Activated CD4-positive, alpha-beta memory T cell treated with anti-CD3 and anti-CD28 coated beads for 36 hours (primary cell): ENCODE results near the gene SLC1A5. TPM values are rescaled to one million over a fixed set of nuclear protein-coding genes. Genes with fewer than 3 reads are reported as not detected.
"Not testable (repeated sequence)": the region's sequence is repeated elsewhere in the genome, so short reads cannot be mapped to it uniquely, and the experiment has no call there.

Experiments used
- CTCF ChIA-PET: fragments of 350-600 bp; sonication (Branson Sonifier 250); formaldehyde crosslinking; loops from one replicate; lab custom pipeline; 2021; ENCODE audit warnings: antibody characterized with exemption, inconsistent platforms; lab: Charles Lee
- POLR2A ChIA-PET: fragments of 350-600 bp; sonication (Branson Sonifier 250); formaldehyde crosslinking; loops from one replicate; lab custom pipeline; 2021; ENCODE audit warnings: antibody characterized with exemption; lab: Charles Lee
- DNase-seq: peaks from one replicate; pipeline ENCODE4 v3.0.0-alpha.2; 2020
- H3K27ac Mint-ChIP-seq: one replicate; pipeline ENCODE4 v1.8.0; 2021; ENCODE audit warnings: mixed read lengths
- H3K27me3 Mint-ChIP-seq: one replicate; pipeline ENCODE4 v1.8.0; 2021; ENCODE audit warnings: mixed read lengths
- H3K36me3 Mint-ChIP-seq: one replicate; pipeline ENCODE4 v1.8.0; 2021; ENCODE audit warnings: mixed read lengths
- H3K4me1 Mint-ChIP-seq: one replicate; pipeline ENCODE4 v1.8.0; 2021; ENCODE audit warnings: low read depth, mixed read lengths
- H3K4me3 Mint-ChIP-seq: one replicate; pipeline ENCODE4 v1.8.0; 2021; ENCODE audit warnings: mild to moderate bottlenecking, mixed read lengths
- H3K9me3 Mint-ChIP-seq: one replicate; pipeline ENCODE4 v1.8.0; 2021; ENCODE audit warnings: mixed read lengths
- intact Hi-C: fragments of 100-400 bp; cut with micrococcal nuclease; formaldehyde crosslinking; loops from one replicate; pipeline ENCODE4 v1.15.1; 2023
- total RNA-seq, 2 experiments: library from RNA; stranded (reverse); gene quantifications; one replicate each; pipeline ENCODE4 v1.2.3, GENCODE V29; 2021

The SLC1A5 gene
- total RNA-seq, 2 experiments from 2014 or later: 202 to 205 TPM

DNA sequence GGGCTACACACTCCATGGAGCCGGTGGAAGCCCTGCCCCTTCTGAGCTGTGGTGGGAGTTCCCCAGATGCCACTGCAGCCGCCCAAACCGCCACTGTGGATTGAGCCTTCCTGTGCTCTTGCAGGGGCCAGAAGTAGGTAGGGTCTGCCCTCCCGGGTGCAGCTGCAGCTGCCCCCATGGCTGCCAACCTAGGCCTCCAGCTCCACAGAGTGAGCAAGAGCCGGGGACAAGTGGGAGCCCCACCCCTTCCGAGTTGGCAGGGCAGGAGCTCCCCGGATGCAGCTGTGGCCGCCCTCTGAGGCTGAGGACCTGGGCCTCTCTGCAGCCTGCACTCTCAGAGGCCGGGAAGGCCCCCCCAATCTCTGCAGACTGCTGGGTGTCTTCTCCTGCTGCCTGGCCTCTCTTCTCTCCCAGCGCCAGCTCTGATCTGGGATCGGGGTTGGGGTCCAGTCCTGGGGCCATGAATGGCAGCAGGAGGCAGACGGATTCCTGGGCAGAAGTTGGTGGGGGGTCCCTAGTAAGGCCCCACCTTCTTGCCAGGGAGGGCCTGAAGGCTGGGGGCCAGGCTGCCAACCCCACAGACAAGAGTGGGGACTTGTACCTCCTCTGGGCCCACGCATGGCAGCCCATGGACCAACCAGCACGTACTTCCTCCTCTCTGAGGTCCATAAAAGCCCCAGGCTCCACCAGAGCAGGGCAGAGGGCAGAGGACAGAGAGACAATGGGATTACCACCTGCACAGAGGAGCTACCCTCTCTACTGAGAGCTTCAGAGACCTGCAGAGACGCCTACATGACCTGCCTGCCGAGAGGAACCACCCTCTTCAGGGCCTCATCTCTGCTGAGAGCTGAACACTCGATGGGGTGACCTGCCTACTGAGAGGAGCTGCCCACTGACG, 33.4 kb upstream of the SLC1A5 start:
- Mint-ChIP-seq H3K9me3 (no peaks in the 10 kb centered on the region), H3K4me1 (peaks cover 33% of the 10 kb centered on the region), H3K4me3 (peak overlapping the region; percentile 26)

GRCh38 chr19:46818812-46819211, 30.4 kb upstream of the SLC1A5 start:
- no peaks in the 10 kb centered on the region for H3K9me3 Mint-ChIP-seq
- H3K27ac Mint-ChIP-seq: no peak overlapping the region
- peak; percentile 49 for DNase-seq
- intact Hi-C loops: no loop called here
- POLR2A ChIA-PET: no interaction called here
- no peak overlapping the region for H3K4me3 Mint-ChIP-seq
- H3K36me3 Mint-ChIP-seq: no peaks in the 10 kb centered on the region
- CTCF ChIA-PET: interaction anchor here (4.0 kb wide), 1 partner anchor 22 kb away, joined by 23 read pairs; no protein-coding TSS in a partner anchor
- H3K4me1 Mint-ChIP-seq: peaks cover 30% of the 10 kb centered on the region
- no peaks in the 10 kb centered on the region for H3K27me3 Mint-ChIP-seq

More for the DNA sequence above, 33.4 kb upstream of the SLC1A5 start:
- POLR2A ChIA-PET: interaction anchor here (0.5 to 2.4 kb wide), 3 partner anchors 33 to 1026 kb away, joined by 3 to 18 read pairs (median 15); partner anchors contain the start of gene SLC1A5
- CTCF ChIA-PET: interaction anchor here (0.6 to 4.0 kb wide), 11 partner anchors 10 to 292 kb away, joined by 3 to 23 read pairs (median 3); partner anchors contain the start of gene FKRP
- peak; percentile 81 for DNase-seq
- H3K27me3 Mint-ChIP-seq: no peaks in the 10 kb centered on the region
- intact Hi-C loops: loop anchor here (1.0 to 5.0 kb wide), 2 partner anchors 35 to 64 kb away; no protein-coding TSS in a partner anchor
- no peaks in the 10 kb centered on the region for H3K36me3 Mint-ChIP-seq
- H3K27ac Mint-ChIP-seq: peak overlapping the region; percentile 65

DNA sequence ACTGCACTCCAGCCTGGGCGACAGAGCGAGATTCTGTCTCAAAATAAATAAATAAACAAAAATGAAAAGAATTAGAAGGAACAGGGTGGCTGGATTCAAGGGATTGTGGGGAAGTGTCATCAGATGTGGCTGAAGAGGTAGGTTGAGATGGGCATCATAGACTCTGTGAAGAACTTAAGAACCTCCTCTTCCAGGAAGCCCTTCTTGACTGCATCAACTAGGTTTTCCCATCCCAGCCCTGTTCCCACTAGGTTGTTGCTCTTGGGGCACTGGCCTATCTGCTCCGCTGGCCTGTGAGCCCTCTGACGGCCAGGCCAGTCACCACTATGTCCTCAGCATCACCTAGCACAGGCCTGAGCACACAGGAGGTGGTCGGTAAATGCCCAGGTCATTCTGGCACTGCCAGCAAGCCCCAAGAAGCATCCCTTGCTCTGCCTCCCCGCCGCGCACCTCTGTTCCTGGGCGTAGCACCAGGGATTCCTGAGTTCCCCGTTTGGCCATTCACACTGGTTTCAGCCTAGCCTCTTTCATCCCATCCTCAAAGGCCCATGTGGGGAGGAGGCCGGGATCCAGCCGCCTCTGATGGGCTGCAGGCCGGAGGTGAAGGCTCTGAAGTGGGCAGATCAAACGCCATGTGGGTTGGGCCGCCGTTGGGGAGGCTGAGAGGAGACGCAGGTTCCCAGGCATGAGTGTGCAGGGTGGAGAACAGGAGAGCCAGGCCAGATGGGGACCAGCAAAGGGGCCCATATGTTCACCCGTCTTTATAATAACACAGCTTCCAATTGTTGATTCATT, 27.6 kb upstream of the SLC1A5 start:
- Mint-ChIP-seq H3K9me3 (no peaks in the 10 kb centered on the region), H3K27ac (no peak overlapping the region), H3K36me3 (no peaks in the 10 kb centered on the region), H3K27me3 (peaks cover 2% of the 10 kb centered on the region), H3K4me3 (no peak overlapping the region), H3K4me1 (peaks cover 17% of the 10 kb centered on the region)
- DNase-seq: no peak
- CTCF ChIA-PET: no interaction called here
- intact Hi-C loops: no loop called here
- POLR2A ChIA-PET: no interaction called here

DNA sequence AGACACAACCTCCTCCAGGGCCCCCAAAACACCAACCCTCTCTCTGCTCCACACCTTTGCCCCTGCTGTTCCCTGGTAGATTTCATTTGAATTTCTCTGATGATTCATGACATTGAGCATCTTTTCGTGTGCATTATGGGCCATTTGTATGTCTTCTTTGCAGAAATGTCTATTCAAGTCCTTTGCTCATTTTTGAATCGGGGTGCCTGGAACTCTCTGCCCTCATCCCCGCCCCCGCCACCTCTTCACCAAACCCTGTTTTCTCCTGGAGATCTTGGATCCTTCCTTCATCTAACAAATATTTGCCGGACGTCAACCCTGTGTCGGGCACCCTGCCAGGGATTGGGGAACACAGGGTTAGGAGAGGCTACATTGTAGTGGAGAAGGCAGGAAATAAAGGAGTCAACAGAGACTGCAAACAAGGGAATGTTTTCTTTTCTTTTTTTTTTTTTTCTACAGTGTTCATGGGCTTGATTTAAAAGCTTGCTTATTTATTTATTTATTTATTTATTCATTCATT, 25.5 kb upstream of the SLC1A5 start:
- H3K9me3 Mint-ChIP-seq: no peaks in the 10 kb centered on the region
- no peak for DNase-seq

DNA sequence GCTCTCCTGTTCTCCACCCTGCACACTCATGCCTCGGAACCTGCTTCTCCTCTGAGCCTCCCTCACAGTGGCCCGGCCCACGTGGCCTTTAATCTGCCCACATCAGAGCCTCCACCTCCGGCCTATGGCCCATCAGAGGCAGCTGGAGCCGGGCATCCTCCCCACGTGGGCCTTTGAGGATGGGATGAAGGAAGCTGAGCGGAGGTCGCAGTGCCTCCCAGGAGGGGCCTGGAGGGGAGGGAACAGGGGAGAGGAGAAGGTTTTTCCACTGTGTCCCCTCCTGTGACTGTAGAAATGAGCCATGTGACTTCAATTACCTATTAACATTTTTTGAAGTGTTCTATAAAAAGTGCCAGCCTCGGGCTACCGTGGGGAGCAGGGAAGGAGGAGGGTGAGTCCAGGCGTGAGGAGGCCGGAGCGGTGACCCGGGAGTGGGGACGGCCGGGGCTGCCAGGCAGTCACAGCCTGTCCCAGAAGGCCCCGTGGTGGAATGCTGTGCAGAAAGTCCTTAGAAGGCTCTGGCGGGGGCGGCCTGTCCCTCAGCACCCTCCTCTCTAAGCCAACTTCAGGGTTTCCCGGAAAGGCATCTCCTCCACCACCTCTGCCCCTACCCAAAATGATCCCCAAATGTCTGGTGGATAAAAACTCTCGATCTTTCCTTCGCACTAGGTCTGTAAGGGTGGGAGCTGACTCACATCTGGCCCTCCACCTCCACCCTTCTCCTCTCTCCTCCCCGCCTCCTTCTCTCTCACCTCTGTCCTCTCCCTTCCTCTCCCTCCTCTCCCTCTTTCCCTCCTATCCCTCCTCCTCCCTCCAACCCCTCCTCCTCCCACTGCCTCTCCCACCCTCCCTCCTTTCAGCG, 24.8 kb upstream of the SLC1A5 start:
- Mint-ChIP-seq H3K36me3 (no peaks in the 10 kb centered on the region), H3K4me1 (no peaks in the 10 kb centered on the region), H3K27me3 (peaks cover 2% of the 10 kb centered on the region), H3K9me3 (no peaks in the 10 kb centered on the region), H3K27ac (no peak overlapping the region), H3K4me3 (no peak overlapping the region)
- CTCF ChIA-PET: no interaction called here
- intact Hi-C loops: no loop called here
- DNase-seq: no peak
- POLR2A ChIA-PET: no interaction called here

More for the DNA sequence above, 25.5 kb upstream of the SLC1A5 start:
- POLR2A ChIA-PET: no interaction called here
- no peak overlapping the region for H3K27ac Mint-ChIP-seq
- peaks cover under 1% of the 10 kb centered on the region for H3K4me1 Mint-ChIP-seq
- intact Hi-C loops: no loop called here
- no peak overlapping the region for H3K4me3 Mint-ChIP-seq
- peaks cover 2% of the 10 kb centered on the region for H3K27me3 Mint-ChIP-seq
- H3K36me3 Mint-ChIP-seq: no peaks in the 10 kb centered on the region
- CTCF ChIA-PET: interaction anchor here (1.6 kb wide), 2 partner anchors 27 to 47 kb away, joined by 4 to 7 read pairs; no protein-coding TSS in a partner anchor

DNA sequence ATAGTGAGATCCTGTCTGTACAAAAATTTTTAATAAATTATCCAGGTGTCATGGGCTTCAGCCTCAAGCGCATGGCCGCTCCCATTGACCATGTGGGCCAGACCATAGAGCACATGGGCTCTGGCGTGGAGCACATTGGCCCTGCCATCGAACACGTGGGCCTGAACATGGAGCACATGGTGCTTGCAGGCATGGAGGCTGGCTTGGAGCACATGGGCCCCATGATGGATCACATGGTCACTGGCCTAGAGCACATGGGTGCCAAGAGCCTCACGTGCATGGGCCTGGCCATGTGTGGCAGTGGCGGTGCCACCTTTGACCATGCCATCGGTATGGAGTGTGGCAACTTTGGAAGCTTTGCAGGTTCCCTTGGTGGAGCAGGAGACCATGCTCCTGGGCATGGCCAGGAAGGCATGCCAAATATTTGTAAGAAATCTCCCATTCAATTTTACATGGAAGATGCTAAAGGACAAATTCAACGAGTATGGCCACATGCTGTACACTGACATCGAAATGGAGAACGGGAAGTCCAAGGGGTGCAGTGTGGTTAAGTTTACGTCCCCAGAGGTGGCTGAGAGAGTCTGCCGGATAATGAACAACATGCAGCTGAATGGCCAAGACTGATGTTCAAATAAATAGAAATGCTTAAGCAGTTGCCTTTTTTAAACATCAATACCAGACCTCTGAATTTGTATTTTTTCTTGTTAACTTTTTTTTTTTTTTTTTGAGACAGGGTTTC, 21.3 kb upstream of the SLC1A5 start:
- no peak overlapping the region for H3K27ac Mint-ChIP-seq
- POLR2A ChIA-PET: interaction anchor here (0.5 kb wide), 1 partner anchor 19 kb away, joined by 4 read pairs; no protein-coding TSS in a partner anchor
- no peak overlapping the region for H3K4me3 Mint-ChIP-seq
- intact Hi-C loops: no loop called here
- no peak for DNase-seq
- H3K9me3 Mint-ChIP-seq: no peaks in the 10 kb centered on the region
- no peaks in the 10 kb centered on the region for H3K36me3 Mint-ChIP-seq
- H3K4me1 Mint-ChIP-seq: no peaks in the 10 kb centered on the region
- peaks cover 2% of the 10 kb centered on the region for H3K27me3 Mint-ChIP-seq
- CTCF ChIA-PET: no interaction called here

- ChIA-PET POLR2A (no interaction called here), CTCF (no interaction called here)
- DNase-seq: no peak
- Mint-ChIP-seq H3K4me3 (no peak overlapping the region), H3K27me3 (no peaks in the 10 kb centered on the region), H3K4me1 (no peaks in the 10 kb centered on the region), H3K27ac (no peak overlapping the region), H3K9me3 (no peaks in the 10 kb centered on the region), H3K36me3 (no peaks in the 10 kb centered on the region)
- intact Hi-C loops: no loop called here
Observed at GRCh38 chr19:46806656-46807055, 18.3 kb upstream of the SLC1A5 start.

DNA sequence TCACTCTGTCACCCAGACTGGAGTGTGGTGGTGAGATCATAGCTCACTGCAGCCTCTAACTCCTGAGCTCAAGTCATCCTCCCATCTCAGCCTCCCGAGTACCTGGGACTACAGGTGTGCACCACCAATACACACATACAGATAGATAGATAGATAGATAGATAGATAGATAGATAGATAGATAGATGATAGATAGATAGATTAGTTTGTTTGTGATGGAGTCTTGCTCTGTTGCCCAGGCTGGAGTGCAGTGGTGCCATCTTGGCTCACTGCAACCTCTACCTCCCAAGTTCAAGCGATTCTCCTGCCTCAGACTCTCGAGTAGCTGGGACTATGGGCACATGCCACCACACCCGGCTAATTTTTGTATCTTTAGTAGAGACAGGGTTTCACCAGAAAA, 16.0 kb upstream of the SLC1A5 start:
- H3K4me1 Mint-ChIP-seq, H3K27ac Mint-ChIP-seq, DNase-seq, intact Hi-C loops, H3K36me3 Mint-ChIP-seq, H3K4me3 Mint-ChIP-seq, POLR2A ChIA-PET, H3K9me3 Mint-ChIP-seq, H3K27me3 Mint-ChIP-seq: not testable (repeated sequence)
- CTCF ChIA-PET: interaction anchor here (0.6 to 1.8 kb wide), 3 partner anchors 38 to 290 kb away, joined by 3 to 7 read pairs (median 3); no protein-coding TSS in a partner anchor

DNA sequence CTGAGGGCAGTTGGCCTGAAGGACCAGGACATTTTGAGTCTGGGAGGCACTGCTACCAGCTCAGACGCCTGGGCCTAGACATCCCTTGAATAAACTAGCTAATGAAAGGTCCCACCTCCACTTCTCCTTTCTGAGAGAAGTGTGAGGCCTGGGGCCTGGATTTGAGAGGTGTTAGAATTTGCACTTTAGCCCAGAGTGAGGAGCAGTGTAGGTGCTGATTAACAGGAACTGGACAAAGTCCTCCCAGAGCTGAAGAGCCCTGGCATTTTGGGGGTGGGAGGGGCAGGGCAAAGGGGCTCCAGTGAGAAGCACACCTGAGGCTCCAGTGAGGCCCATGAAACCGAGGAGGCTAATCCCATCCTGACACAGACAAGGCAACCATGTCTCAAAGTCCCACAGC, 15.2 kb upstream of the SLC1A5 start:
- Mint-ChIP-seq H3K27me3 (no peaks in the 10 kb centered on the region), H3K36me3 (no peaks in the 10 kb centered on the region), H3K27ac (no peak overlapping the region), H3K4me3 (no peak overlapping the region), H3K4me1 (no peaks in the 10 kb centered on the region), H3K9me3 (no peaks in the 10 kb centered on the region)
- ChIA-PET CTCF (interaction anchor here (0.7 to 1.0 kb wide), 2 partner anchors 18 to 37 kb away, joined by 3 to 4 read pairs; no protein-coding TSS in a partner anchor), POLR2A (no interaction called here)
- intact Hi-C loops: no loop called here
- no peak for DNase-seq

GRCh38 chr19:46802152-46802551, 13.8 kb upstream of the SLC1A5 start:
- Mint-ChIP-seq H3K27ac (no peak overlapping the region), H3K4me3 (no peak overlapping the region), H3K36me3 (no peaks in the 10 kb centered on the region), H3K9me3 (no peaks in the 10 kb centered on the region), H3K4me1 (no peaks in the 10 kb centered on the region), H3K27me3 (no peaks in the 10 kb centered on the region)
- ChIA-PET CTCF (no interaction called here), POLR2A (no interaction called here)
- intact Hi-C loops: no loop called here
- no peak for DNase-seq
